Stimulated activated CD4-positive, alpha-beta T cell treated with anti-CD3 and anti-CD28 coated beads, Interleukin-4, amount 100 ng/mL, for 48 hours (primary cell): ENCODE measurements around the gene DNAH8.

Source experiments
- DNase-seq, 2 donors: peaks; one replicate each; pipeline ENCODE4 v3.0.0-alpha.2; 2020; ENCODE audit warnings: low read depth in 2 of 2

Gene DNAH8

DNA sequence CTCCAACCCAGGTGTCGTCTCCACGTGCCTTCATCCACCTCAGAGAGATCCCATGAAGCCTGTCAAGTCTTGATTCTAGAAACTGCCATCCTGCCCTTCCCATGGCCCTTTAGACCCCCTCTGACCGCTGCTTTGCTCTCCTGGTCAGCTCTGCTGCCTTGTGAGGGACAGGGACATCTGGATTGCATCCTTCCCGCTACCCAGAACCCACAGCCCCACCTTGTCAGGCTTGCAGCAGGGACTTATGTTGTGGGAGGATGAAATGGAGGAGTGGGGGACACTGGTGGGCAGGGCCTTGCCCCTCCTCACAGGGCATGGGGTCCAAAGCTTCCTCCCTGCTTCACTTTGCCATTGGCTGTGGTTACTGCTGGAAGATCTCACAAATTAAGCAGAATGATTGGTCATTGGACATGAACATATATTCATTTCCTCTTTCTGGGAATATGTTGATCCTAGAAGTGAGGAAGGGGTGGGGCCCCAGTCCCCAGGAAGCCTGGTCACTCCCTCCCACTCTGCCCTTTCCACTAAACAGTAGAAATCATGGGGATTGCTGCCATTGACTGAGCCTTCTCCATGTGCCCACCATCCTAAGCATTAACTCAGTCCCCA, 338.0 kb downstream of the DNAH8 start:
- DNase-seq = no peak

DNA sequence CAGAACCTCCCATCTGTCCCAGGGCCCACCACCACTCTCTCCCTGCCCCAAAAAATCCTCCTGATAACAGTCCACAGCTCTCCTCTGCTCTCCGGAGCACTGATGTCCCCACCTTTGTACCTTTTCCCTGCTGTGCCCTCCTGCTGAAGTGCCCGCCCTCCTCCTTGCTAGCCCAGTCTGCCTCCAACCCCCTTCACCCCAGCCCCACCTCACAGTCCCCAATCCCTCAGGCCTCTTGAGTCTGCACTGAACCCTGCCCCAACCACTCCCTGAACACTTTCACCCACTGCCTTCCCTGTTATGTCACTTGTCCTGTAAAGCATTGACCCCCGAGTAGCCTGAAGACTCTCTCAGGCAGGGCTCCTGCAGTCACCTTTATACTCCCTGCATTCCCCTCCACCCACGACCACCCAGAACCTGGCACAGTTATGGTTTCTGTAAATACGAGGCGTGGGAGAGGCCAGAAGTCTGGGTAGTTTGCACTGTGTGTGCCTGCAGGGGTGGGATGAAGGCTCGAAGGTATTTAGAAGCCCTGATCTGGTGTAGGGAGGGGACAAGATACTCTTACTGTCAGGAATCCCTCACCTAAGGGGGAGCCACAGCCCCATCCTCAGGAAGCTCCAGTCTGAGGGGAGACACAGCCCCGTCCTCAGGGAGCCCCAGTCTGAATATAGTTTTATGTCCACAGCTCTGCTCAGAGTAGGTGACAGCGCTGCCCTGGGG, 338.9 kb downstream of the DNAH8 start:
- no peak for DNase-seq

- no peak for DNase-seq
These were observed 339.5 kb downstream of the DNAH8 start for GRCh38 chr6:39054577-39055142.

GRCh38 chr6:39055661-39056060, 340.6 kb downstream of the DNAH8 start:
- DNase-seq = no peak

- DNase-seq = no peak
These were observed 341.1 kb downstream of the DNAH8 start for GRCh38 chr6:39056191-39056590.

DNA sequence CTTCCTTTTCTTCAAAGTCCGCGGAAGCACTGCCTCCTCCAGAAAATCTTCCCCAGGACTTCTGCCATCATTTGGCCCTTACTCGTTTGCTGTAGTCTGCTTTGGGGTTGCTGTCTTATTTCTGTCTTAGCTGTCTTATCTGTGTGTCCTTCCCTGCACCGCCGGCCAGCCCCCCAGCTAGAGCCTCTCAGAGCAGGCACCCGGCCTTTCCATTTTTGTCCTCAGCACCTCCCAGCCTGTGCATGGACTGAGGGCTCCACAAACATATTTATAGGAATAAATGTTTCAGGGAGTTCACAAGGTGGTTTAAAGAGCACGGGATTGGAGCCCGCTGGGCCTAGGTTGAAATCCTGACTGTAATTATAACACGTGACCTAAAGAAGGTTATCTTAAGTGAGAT, 341.6 kb downstream of the DNAH8 start:
- no peak for DNase-seq

GRCh38 chr6:39057251-39058155, 342.4 kb downstream of the DNAH8 start:
- DNase-seq = no peak

- DNase-seq = no peak
These were observed 343.5 kb downstream of the DNAH8 start for GRCh38 chr6:39058471-39059147.

GRCh38 chr6:39059496-39060310, 344.6 kb downstream of the DNAH8 start:
- no peak for DNase-seq

- DNase-seq = no peak
These were observed 345.5 kb downstream of the DNAH8 start for GRCh38 chr6:39060467-39061160.

GRCh38 chr6:39061182-39061581, 346.1 kb downstream of the DNAH8 start:
- DNase-seq = no peak

- DNase-seq = no peak
These were observed 346.5 kb downstream of the DNAH8 start for GRCh38 chr6:39061588-39061987.

DNA sequence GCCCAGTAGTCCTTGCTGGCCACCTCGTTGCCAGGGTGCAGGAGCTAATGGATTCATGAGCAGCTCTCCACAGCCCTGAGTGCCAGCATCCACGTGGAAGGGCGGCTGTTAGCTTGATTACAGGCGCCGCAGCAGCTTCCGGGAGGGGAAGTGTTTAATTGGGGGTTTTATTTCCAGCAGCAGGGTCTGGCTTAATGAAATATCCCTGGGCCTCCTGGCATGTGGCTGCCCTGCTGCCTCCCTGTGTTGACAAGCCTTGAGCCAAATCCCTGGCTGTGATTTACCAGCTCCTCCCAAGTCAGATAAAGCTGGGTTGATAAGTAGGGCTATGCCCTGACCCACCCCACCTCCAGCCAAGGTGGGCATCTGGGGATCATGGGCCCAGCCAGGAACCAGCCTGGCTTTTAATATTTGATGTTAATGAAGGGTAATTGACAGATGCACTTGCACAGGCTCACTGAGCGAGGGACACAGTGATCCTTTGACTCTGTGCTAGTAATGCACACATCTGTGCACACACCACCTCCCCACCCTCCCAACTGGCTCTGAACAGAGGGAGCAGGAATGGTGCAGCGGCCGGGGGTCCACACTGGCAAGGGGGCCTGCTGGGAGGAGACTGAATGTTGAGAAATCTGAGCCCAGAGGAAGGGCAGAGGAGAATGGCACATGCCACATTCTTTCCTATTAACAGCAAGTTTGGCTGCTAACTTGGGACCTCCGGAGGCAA, 347.1 kb downstream of the DNAH8 start:
- no peak for DNase-seq

DNA sequence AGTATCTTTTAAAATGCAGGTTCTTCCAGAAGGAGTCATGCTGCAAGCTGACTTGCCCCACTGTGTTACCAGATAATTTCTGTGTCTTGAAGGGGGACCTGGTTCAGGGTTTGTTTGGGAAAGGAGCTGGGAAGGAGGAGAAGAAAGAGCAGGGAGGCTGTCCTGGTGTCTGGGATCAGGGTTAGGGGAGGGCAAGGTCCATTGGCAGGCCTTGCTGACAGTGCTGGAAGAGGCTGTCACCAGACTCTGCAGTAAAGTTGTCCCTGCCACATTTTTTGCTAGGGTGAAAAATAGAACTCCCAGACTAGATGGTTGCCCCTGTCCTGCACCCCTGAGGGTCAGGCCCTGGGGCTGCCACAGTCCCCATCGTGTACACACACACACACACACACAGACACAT, 348.4 kb downstream of the DNAH8 start:
- no peak for DNase-seq

GRCh38 chr6:39065561-39065960, 350.4 kb downstream of the DNAH8 start:
- no peak for DNase-seq

DNA sequence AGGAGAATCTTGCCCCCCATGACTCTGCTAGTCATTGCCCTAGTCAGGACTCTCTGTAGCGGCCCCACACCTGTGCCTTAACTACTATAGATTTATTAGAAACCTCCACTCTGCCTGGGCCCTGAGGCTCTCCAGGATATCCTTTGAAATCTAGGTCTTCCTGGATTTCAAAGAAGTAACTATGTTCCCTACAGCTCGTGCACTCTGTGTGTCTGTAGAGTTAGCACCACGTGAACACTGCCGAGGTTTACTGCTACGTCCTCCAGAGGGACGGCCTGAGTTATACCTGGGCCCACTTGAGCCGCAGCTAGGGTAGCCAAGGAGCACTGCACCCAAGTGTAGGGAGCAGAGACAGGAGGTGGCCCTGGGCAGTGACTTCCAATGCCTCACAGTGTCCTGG, 353.3 kb downstream of the DNAH8 start:
- no peak for DNase-seq

DNA sequence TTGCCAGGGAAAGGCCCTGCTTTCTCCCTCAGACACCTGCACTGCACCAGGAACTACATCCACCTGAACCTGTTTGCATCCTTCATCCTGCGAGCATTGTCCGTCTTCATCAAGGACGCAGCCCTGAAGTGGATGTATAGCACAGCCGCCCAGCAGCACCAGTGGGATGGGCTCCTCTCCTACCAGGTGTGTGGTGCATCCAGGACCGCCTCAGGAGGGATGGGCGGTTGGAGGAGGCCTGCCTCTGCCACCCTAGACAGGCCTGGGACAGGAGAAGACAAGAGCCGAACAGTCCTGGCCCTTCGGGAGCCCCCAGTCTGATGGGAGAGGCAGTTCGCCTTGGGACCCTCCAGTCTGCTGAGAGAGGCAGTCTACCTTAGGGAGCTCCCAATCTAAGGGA, 357.7 kb downstream of the DNAH8 start:
- no peak for DNase-seq

DNA sequence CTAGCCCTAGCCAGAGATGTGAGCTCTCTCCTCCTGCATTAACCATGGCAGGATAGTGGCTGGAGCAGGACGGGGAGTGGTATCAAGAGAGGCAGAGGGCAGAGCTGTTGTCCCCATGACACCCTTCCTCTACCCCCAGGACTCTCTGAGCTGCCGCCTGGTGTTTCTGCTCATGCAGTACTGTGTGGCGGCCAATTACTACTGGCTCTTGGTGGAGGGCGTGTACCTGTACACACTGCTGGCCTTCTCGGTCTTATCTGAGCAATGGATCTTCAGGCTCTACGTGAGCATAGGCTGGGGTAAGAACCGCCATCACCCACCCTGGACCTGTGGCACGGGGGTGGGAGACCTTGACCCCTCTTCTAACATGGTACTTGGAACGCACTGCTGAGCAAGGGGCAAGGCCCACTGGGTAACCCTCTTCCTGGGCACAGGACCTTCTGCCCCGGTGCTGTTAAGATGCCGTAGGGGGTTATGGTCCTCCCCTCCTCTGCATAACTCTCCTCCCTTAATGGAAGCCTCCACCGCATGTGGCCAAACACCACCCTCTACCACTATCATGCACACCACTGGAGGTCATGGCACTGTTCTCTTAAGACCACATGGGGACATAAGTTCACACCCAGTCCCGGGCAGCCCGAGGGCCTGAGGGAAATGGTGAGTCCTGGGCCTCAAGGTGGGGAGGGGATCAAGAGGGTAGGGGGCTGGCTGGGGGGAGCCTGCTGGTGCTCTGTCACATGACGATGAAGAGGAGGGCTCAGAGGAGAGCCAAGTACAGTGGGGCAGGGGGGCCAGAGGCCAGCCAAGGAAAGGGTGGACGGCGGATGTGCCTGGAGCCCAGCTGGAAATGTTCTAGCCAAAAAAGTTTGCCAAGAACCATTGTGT, 358.6 kb downstream of the DNAH8 start:
- no peak for DNase-seq

GRCh38 chr6:39074486-39074885, 359.4 kb downstream of the DNAH8 start:
- no peak for DNase-seq
